NCI-H1092 (cell line): ENCODE results near the gene CDC42EP2.
A peak's percentile ranks its signal among the peaks of the same experiment; 100 is the strongest.

Experiments used
- DNase-seq: peaks from one replicate; lab custom pipeline; 2025; lab: John Stamatoyannopoulos, UW

CDC42EP2 gene

DNA sequence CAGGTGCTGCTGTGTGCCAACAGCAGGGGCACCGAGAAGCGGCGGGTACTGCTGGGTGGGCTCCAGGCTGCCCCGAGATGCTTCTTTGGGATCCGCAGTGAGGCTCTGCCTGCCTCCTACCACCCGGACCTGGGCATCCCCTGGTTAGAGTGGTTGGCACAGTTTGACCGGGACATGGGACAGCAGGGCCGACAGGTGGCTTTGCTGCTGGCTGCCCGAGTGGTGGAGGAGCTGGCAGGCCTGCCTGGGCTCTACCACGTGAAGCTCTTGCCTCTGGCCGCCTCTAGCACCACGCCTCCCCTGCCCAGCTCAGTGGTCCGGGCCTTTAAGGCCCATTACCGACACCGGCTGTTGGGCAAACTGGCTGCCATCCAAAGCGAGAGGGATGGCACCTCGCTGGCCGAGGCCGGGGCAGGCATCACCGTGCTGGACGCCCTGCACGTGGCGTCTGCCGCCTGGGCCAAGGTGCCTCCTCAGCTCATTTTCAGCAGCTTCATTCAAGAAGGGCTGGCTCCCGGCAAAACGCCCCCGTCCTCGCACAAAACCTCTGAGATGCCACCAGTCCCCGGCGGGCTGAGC is 41.8 kb downstream of the CDC42EP2 start:
- DNase-seq: no peak

DNA sequence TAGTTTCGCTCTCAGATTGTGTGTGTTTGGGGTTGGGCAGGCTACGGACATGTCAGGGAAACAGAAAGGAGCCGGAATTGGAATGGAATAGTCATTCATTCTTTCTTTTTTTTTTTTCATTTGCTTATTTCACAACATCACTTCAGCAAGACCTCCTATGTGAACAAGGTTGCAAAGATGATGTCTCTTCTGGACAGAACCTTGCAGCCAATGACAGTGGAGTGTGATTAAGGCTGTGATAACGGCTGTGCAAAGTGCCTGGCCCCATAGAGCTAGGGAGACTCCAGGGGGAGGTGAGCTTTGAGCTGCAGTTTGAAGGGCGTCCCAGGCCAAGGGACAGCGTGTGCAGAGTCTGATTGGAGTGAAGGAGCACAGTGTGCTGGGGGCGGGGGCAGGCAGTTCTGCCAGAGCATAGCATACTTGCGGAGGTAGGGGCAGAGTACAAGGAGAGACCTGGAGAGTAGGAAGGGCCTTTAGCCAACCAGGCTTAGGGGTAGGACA is 43.2 kb downstream of the CDC42EP2 start:
- DNase-seq: no peak

DNA sequence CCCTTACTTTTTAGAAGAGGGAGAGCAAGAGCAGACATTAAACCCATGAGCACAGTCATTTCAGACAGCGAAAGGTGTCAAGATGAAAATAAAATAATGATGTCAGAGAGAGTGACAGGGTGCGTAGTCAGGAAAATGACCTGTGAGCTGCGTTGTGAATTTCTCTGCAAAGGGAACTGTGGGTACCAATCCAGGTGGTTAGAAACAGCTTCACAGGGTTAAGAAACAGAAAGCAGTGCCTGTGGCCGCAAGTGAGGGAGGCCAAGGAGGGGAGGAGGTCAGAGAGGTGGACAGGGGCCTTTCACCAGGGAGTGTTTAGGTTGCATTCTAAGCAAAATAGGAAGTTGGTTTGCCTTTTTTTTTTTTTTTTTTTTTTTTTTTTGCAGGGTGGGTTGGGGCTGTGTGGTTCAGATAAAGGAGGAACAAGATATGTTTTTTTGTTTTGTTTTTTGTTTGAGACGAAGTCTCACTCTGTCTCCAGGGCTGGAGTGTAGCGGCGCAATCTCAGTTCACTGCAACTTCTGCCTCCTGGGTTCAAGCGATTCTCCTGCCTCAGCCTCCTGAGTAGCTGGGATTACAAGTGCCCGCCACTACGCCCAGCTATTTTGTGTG is 47.8 kb downstream of the CDC42EP2 start:
- DNase-seq: no peak

DNA sequence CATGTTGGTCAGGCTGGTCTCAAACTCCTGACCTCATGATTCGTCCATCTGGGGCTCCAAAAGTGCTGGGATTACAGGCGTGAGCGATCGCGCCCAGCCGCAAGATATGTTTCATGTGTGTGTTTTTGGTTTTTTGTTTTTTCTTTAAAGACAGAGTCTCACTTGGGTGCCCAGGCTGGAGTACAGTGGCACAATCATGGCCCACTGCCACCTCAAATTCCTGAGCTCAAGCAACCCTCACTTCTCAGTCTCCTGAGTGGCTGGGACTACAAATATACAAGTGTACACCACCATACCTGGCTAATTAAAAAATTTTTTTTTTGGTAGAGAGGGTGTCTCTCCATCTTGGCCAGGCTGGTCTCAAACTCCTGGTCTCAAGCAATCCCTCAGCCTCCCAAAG is 48.3 kb downstream of the CDC42EP2 start:
- no peak for DNase-seq

DNA sequence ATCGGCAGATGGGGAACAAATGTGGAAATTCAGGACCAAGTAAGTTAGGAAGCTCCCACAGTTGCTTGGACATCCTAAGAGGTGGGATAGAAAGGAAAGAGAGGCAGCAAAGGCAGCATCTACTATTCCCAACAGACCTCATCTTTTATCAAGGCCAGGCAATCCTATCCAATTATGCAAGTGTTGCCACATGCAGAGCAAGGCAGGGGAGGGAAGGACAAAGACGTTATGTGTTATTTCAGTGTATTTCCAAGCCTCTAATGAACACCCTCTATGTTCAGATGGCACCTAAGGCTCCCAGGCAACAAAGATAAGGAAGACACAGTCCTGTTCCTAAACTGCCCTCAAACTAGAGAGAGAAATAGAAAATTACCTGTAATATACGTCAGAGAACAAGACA is 49.1 kb downstream of the CDC42EP2 start:
- DNase-seq: no peak

DNA sequence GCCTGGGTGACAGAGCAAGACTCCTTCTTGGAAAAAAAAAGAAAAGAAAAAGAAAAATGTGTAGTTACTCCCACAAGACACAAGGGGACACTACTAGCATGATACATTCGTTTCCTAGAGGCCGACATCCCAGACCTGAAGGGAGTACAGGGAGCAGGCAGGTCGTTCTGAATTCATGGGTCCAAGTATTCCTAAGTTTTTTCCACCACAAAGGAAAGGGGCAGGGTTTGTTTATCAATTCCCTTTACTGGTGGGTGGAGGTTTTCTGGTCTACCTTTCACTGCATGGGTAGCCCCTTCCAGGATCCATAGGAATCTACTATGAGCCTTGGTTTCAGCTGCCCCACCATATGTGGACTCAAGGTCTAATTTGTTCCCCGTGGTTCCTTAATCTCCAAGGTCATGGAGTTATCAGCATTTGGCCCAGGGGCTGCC is 51.7 kb downstream of the CDC42EP2 start:
- peak; percentile 70 for DNase-seq

DNA sequence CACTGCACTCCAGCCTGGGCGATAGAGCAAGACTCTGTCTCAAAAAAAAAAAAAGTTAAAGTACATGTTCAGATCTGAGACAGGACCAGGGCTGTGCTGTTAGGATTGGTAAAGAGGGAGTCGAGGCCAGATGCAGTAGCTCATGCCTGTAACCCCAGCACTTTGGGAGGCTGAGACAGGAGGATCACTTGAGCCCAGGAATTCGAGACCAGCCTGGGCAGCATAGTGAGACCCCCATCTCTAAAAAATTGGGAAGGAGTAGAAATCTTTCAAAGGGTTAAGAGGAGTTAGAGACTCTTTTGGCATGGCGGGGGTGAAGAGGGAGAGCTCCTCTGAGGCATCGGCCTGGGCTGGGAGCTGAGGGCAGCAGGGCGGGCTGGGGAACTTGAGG is 56.0 kb downstream of the CDC42EP2 start:
- DNase-seq: no peak
